T-helper 1 cell (primary cell): ENCODE results near the gene KLHDC7B.
"Not testable (repeated sequence)": the region's sequence is repeated elsewhere in the genome, so short reads cannot be mapped to it uniquely, and the experiment has no call there.

Experiments used
- DNase-seq, 5 donors: peaks; one replicate each; pipeline ENCODE4 v3.0.0-alpha.2; 2012 to 2020

The KLHDC7B gene

GRCh38 chr22:50529897-50530579, 15.7 kb upstream of the KLHDC7B start, which contains the start of gene TYMP:
TSS of gene TYMP (minus strand) at chr22:50530012. CDS start at chr22:50529709, 303 bp downstream.
- peak; percentile 48 to 82 (median 52) for DNase-seq

DNA sequence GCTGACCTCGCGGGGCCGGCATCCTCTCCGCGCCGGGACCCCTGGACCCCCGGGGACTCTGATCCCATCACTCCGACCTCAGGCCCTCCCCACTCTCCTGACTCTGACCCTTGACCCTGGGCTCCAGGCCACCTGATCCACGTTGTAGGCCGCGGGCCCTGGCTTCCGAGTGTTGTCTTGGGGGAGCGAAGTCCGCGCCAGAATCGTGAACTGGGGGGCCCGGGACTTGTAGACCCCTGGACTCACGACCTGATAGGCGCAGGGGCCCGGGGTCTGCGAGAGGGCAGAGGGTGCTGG, 15.2 kb upstream of the KLHDC7B start:
- no peak for DNase-seq

DNA sequence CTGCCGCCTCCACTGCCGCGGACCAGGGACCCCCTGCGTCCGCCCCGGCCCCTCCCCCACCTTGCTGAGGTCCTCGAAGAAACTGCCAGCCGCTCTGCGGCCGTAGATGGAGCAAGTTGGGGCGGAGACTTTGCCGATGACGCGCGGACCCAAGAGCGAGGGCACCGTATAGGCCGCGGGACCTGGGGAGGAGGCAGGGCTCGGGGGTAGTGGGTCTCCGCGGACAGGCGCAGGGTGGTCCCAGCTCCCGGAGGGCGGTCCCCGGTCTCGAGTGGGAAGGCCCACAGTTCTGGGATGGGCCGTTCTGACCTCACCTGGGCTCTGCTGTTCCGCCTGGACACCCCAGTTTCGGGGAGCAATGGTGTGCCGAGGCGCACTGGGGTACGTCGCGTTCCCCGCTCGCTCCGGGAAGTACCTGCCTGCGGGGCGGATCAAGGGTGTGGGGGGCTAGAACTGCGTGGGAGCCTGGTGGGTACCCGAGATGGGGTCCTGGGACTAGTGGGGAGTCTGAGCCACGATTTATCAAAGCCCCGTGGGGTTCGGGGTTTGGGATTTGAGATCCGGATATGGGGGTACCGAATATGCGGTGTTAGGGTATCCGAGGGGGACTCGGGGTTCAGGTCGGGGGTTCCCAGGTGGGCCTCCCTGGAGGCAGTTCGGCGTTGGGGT, 14.7 kb upstream of the KLHDC7B start:
- peak; percentile 47 to 92 (median 65) for DNase-seq

DNA sequence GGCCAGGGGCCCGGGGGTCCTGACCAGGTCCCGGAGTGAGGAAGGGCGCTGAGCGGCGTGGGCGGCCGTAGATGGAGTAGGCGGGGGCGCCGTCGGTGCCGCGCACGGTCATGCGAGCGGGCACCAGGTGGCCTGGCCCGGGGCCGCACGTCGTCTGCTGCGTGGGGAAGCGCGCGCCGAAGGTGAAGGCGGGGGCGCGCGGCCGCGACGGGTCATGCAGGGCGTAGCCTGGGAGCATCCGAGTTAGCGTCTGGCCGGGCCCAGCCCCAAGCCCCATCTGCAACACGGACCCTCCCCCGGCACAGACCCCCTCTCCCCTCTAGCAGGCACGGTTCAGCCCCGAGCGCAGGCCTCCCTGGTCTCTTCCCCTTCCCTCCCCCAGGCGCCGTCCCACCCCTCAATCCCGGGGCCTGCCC, 14.1 kb upstream of the KLHDC7B start:
- peak in 4 of 5 donors; percentile 47 to 86 (median 57) for DNase-seq

DNA sequence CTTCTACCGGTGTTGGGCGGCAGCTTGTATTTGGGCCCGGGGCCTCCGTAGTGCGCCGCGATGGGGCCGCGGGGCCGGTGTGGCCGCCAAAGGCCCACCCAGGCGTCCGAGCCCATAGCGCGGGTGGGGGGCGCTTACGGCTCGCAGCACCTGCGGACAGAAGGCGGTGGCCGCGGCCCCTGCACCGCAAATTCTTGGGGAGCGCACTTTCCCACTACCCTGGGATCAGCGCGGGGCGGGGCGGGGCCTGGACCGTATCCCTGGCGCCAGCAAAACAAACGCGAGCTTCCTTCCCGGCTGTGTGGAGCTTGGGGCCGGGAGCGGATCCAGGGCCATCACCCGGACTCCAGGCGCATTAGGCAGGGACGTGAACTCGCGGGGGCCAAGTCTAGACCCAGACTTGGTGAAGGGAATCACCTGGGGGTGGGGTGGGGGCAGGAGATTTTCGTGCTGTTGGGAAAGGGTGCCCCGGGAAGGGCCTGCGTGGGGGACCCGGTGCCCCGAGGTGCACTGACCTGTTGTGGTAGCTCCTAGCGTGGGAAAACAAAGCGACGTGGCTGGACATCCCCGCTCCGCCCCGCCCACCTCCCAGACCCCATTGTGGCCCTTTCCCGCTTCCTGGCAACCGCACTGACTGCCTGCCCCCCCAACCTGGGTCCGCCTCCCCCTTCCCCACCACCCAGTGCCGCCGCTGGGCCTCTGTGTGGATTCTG, 13.6 kb upstream of the KLHDC7B start:
- no peak for DNase-seq

DNA sequence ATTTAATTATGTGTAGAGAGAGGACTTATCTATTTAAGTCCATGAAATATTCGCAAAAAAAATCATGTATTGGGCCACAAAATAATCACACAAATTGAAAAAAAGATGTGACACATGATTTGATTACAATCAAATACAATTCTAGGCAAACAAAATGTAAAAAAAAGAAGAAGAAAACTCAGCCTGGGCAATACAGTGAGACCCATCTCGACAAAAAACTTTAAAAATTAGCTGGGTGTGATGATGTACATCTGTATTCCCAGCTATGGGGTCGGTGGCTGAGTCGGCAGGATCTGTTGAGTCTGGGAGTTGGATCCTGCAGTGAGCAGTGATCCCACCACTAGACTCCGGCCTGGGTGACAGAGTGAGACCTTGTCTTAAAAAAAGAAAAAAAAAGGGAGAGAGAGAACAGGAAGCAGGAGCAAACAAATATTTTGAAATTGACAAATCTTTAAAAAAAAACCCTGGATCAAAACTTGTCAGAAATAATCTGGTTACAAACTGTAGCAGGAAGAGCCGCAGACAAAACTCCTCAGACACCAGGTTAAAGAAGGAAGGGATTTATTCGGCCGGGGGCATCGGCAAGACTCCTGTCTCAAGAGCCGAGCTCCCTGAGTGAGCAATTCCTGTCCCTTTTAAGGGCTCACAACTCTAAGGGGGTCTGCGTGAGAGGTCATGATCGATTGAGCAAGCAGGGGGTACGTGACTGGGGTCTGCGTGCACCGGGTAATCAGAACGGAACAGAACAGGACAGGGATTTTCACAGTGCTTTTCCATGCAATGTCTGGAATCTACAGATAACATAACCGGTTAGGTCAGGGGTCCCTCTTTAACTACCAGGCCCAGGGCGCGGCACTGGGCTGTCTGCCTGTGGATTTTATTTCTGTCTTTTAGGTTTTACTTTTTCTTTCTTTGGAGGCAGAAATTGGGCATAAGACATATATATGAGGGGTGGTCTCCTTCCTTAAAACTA, 12.6 kb upstream of the KLHDC7B start:
- no peak for DNase-seq

- DNase-seq, result not testable (repeated sequence)
Measured at GRCh38 chr22:50533856-50534711, 11.6 kb upstream of the KLHDC7B start.

GRCh38 chr22:50535113-50535512, 10.6 kb upstream of the KLHDC7B start:
- DNase-seq, result no peak

DNA sequence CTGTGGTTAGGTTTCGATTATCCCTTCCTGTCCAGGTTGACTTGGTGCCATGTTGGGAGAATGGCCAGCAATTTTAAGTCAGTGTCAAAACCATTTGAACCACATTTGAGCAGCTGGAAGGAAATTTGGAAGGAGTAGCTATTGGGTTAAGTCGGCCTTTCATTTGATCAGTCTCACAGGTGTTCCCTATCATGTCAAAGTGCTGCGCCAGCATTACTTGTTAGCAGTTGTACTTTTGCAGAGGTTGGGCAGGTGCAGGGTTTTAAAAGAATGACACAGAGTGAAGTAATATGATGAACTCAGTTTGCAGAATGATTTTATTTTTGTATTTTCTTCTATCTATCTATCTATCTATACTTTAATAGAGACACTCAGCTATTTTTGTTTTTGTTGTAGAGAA, 9.5 kb upstream of the KLHDC7B start:
- DNase-seq, result no peak

DNA sequence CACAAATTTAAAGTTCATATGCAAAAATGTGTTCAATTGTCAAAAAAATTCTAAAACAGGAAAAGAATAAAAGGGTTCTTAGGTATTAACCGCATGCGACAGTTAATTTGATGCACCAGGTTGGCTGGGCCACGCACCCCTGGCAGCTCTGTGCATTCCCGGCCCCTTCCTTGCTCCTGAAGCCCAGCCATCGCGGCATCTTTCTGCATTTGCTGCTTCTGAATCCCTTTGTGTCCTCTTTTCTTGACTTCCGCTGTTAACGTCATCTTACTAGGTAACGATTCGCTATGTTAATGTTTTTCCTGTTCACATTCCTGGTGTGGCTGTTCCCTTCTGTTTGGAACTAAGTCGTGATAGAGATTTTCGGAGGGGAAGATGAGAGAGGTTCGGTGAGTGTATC, 7.9 kb upstream of the KLHDC7B start:
- DNase-seq, result no peak

- no peak for DNase-seq
Measured at GRCh38 chr22:50540381-50540780, 5.3 kb upstream of the KLHDC7B start.

DNA sequence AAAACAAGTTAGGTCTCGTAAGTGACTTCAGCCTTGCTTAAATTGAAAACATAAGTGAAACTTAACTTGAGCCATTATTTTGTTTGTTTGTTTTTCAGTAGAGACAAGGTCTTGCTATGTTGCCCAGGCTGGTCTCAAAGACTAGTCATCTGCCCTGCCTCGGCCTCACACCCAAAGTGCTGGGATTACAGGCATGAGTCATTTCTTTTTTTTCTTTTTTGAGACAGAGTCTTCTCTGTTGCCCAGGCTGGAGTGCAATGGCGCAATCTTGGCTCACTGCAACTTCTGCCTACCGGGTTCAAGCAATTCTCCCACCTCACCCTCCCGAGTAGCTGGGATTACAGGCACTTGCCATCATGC, 4.1 kb upstream of the KLHDC7B start:
- DNase-seq, result peak in 1 of 5 donors; percentile 83

DNA sequence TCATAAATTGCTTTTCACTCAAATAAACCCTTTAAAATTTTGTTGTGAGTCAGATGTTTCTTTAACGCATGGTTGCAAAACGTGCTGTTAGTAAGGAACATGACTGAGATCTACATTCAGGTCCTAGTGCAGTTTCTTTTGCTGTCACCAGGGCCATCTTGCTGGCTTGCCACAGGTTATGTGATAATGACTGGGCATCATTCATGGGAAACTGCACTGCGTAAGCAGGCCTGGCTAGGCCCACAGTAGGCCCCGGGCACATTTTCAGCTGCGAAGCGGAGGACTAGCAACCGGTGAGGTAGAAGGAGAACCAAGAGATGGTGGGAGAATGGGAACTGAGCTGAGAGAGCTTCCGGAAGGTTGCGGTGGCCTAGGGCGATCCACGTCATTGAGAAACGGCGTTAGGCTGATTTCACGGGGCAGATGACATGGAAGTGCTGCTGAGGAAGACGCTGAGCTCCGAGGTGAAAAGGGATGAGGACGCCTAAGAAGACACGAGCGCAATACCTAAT, 3.2 kb upstream of the KLHDC7B start:
- peak in 1 of 5 donors; percentile 70 for DNase-seq

GRCh38 chr22:50544078-50544745, 1.5 kb upstream of the KLHDC7B start:
- DNase-seq, result peak; percentile 61 to 85 (median 76)

DNA sequence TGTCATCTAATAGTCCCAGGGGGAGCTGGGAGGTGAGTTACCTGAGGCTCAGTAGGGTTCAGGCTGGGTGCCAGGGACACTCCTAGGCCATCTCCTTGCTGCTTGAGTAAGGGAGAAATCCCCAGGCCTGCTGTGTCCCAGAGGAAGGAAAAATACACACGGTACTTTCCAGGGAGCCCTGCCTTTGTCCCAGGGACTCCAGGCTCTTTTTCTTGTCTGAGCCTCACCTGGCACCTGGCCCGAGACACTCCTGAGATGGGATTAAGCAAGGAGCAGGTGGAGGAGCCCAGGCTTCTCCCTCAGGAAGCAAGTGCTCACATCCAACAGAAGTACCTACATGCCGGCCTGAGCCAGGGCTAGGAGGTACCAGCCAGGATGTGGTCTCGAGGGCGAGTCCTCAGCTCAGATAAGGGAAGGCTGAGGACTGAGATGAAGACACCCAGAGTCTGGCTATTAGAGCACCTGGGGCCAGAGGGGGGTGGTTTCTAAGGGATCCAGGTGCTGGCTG, 899 bp upstream of the KLHDC7B start:
- peak in 1 of 5 donors; percentile 78 for DNase-seq

GRCh38 chr22:50546326-50547262, 895 bp downstream of the KLHDC7B start:
- no peak for DNase-seq

- DNase-seq, result no peak
Measured at GRCh38 chr22:50547263-50547985, 1.7 kb downstream of the KLHDC7B start.

- peak in 3 of 5 donors; percentile 57 to 61 (median 58) for DNase-seq
Measured at GRCh38 chr22:50548040-50548920, 2.6 kb downstream of the KLHDC7B start.
